IPS-NIHi7 (cell line): ENCODE measurements around the gene CSH1.
"Not testable (repeated sequence)": the region's sequence is repeated elsewhere in the genome, so short reads cannot be mapped to it uniquely, and the experiment has no call there.

ENCODE experiments used
- DNase-seq: peaks from one replicate; pipeline ENCODE4 v3.0.0; 2012; ENCODE audit warnings: mixed read lengths; ENCODE audit errors: extremely low spot score

CSH1 gene

GRCh38 chr17:63869491-63870291 lies 26.7 kb downstream of the CSH1 start:
- DNase-seq, result not testable (repeated sequence)

GRCh38 chr17:63866625-63867024 lies 29.7 kb downstream of the CSH1 start:
- DNase-seq, result not testable (repeated sequence)

GRCh38 chr17:63859257-63859656 lies 37.1 kb downstream of the CSH1 start:
- no peak for DNase-seq

GRCh38 chr17:63856425-63856824 lies 39.9 kb downstream of the CSH1 start:
- DNase-seq, result not testable (repeated sequence)

GRCh38 chr17:63855185-63855584 lies 41.2 kb downstream of the CSH1 start:
- no peak for DNase-seq

GRCh38 chr17:63854709-63855108 lies 41.7 kb downstream of the CSH1 start:
- DNase-seq, result no peak

GRCh38 chr17:63853260-63853659 lies 43.1 kb downstream of the CSH1 start:
- DNase-seq, result no peak

GRCh38 chr17:63850401-63850800 lies 46.0 kb downstream of the CSH1 start:
- DNase-seq, result no peak

GRCh38 chr17:63848834-63849689 lies 47.3 kb downstream of the CSH1 start:
- peak; percentile 96 for DNase-seq

- no peak for DNase-seq
These were observed 48.7 kb downstream of the CSH1 start for GRCh38 chr17:63847525-63848249.

- no peak for DNase-seq
These were observed 50.9 kb downstream of the CSH1 start for GRCh38 chr17:63845509-63845908.
